ENCODE measurements around the gene HCN2. TPM values are rescaled to one million over a fixed set of nuclear protein-coding genes. Genes with fewer than 3 reads are reported as not detected.

The HCN2 gene
- total and polyA plus RNA-seq, 2 of the 8 experiments (the other 6 are each of a cell fraction or from before 2014, with no cell fraction given) = 1.0 to 4.0 TPM

DNA sequence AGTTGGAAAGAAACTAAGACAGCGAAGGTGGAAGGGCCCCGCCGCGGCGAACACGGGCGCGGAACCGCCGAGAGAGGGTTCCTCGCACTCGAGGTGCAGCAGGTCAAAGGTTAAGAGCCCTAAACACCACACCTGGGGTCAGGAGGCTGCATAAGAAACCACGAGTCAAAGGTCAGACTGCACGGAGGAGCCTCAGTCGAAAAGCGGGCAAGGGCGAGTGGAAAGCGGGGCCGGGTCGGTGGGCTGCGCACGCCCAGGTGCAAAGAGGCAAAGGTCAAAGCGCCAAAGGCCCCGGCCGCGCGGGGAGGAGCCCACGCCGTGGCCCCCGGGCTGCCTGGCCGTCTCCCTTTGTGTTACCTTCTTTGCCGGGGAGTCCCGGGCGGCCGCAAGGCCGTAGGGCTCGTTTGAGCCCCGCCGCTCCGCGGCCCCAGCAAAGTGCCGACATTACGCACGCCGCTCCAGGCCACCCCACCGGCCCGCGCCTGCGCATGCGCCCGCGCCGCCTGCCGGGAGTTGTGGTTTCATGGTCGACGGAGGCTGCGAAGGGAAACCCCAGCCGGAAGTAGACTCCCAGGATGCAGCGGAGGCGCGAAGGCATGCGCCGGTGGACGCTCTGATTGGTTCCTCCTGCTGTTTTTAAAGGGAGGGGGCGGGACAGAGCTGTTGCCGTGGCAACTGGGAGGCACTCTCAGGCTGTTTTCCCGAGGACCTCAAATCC, 43.5 kb downstream of the HCN2 start, which contains the start of gene POLRMT:
Gene POLRMT, minus strand, starts transcription at position 470 of the 718 bp plus-strand sequence. Its CDS starts 25 bp downstream, at position 445.
- Histone ChIP-seq H3K27me3 (replicated peaks in 1 of 4; ENCODE audit: control insufficient read depth in 3 of 4, extremely low read depth in 1 of 4, insufficient read depth in 3 of 4, low read length in 3 of 4) (peaks cover 0 to 11% (median 2%) of the 10 kb centered on the region in 4 experiments; a peak in 3 of 7 replicates), H3K14ac (ENCODE audit: insufficient read length) (no peak within 1 kb of the TSS), H2BK120ac (replicated peaks; ENCODE audit: low read depth, low read length) (no peak within 1 kb of the TSS), H2BK20ac (ENCODE audit: low read length) (no peak within 1 kb of the TSS), H2BK12ac (ENCODE audit: low read depth, low read length) (no peak within 1 kb of the TSS), H3K36me3 (ENCODE audit: control insufficient read depth in 2 of 4, insufficient read depth in 4 of 4, low read length in 3 of 4) (peaks cover 0 to 8% (median 2%) of the 10 kb centered on the region in 4 experiments; a peak in 5 of 8 replicates), H2AFZ (ENCODE audit: low read length) (peak within 1 kb of the TSS; percentile 69; the same call in 1 of the 2 replicates), H3K79me1 (ENCODE audit: low read depth, low read length) (peaks cover 9% of the 10 kb centered on the region), H3K18ac (ENCODE audit: extremely low read depth, low read length) (peak within 1 kb of the TSS; percentile 83), H3K23ac (ENCODE audit: insufficient read length) (no peak within 1 kb of the TSS), H2BK15ac (ENCODE audit: low read length) (no peak within 1 kb of the TSS), H3K9me3 (ENCODE audit: insufficient read depth in 2 of 2, low read depth in 1 of 2, low read length in 1 of 2) (no peaks in the 10 kb centered on the region), H3K4ac (replicated peaks; ENCODE audit: insufficient read length, low read depth, low read length) (no peak within 1 kb of the TSS), H2BK5ac (ENCODE audit: low read depth, low read length) (peak within 1 kb of the TSS; percentile 74; the same call in 1 of the 2 replicates), H3K23me2 (ENCODE audit: low read depth, low read length) (peaks cover 8% of the 10 kb centered on the region), H4K5ac (ENCODE audit: insufficient read length, low read depth, low read length) (peak within 1 kb of the TSS; percentile 39), H3K56ac (replicated peaks; ENCODE audit: insufficient read length, low read depth, low read length) (peak within 1 kb of the TSS; percentile 69), H3K27ac (ENCODE audit: low read depth, low read length) (peak within 1 kb of the TSS; percentile 62), H2AK5ac (ENCODE audit: low read depth, low read length) (no peak within 1 kb of the TSS; the same call in 1 of the 2 replicates), H4K20me1 (replicated peaks in 1 of 2; ENCODE audit: control insufficient read depth in 1 of 2, insufficient read depth in 2 of 2, low read length in 2 of 2) (peaks cover 4 to 5% of the 10 kb centered on the region in 2 experiments), H3K4me1 (replicated peaks in 1 of 4; ENCODE audit: control insufficient read depth in 3 of 4, insufficient read depth in 4 of 4, low read length in 3 of 4) (peaks cover 0 to 8% (median 3%) of the 10 kb centered on the region in 4 experiments; a peak in 4 of 7 replicates), H3K4me3 (ENCODE audit: extremely low read depth in 1 of 4, insufficient read depth in 2 of 4, low read depth in 3 of 4, low read length in 4 of 4) (peak within 1 kb of the TSS; percentile 88 to 99 (median 97)), H3K9ac (replicated peaks in 1 of 4; ENCODE audit: extremely low read depth in 1 of 4, low read depth in 3 of 4, low read length in 3 of 4) (peak within 1 kb of the TSS; percentile 67 to 90 (median 82)), H3K4me2 (ENCODE audit: insufficient read depth in 1 of 2, low read depth in 2 of 2, low read length in 2 of 2) (peak within 1 kb of the TSS; percentile 78 to 82), H4K91ac (replicated peaks; ENCODE audit: insufficient read length, low read length) (peak within 1 kb of the TSS; percentile 65), H4K8ac (ENCODE audit: extremely low read depth, insufficient read depth, low read length) (peak within 1 kb of the TSS; percentile 84; the same call in 1 of the 2 replicates), H3K79me2 (ENCODE audit: control insufficient read depth in 1 of 2, insufficient read depth in 2 of 2, low read length in 2 of 2) (peaks cover 0 to 18% of the 10 kb centered on the region in 2 experiments; a peak in 1 of 4 replicates)
- DNase-seq (ENCODE audit: low read depth in 1 of 2, low spot score in 2 of 2) (peak; percentile 93 to 95), FAIRE-seq (peak; percentile 60)
- ChIA-PET CTCF (ENCODE audit: partially characterized antibody) (interaction anchor here (1.0 to 1.4 kb wide), 3 partner anchors 12 to 74 kb away, joined by 3 to 4 read pairs (median 3); no protein-coding TSS in a partner anchor), POLR2A (ENCODE audit: partially characterized antibody) (interaction anchor here (0.7 to 3.2 kb wide), 10 partner anchors 8 to 178 kb away, joined by 3 to 11 read pairs (median 4); partner anchors contain the start of gene BSG)
- 1% methylated on average over 55 of the region's 67 CpGs; no CpG with 5 or more reads in 1 of the 2 experiments for WGBS, 2 experiments (ENCODE audit: extremely low coverage in 1 of 2, insufficient coverage in 1 of 2, insufficient read length in 1 of 2, insufficient replicate concordance in 2 of 2, low coverage in 1 of 2, low lambda C conversion rate in 2 of 2, missing lambda C conversion rate in 1 of 2)
- peak; percentile 76 for TF ChIP-seq SP2 (IDR thresholded peaks at IDR 0.05; ENCODE audit: low read length)
- peak; percentile 71 for TF ChIP-seq MAX (IDR thresholded peaks at IDR 0.05)
- no peak for TF ChIP-seq CBX5 (IDR thresholded peaks at IDR 0.05; ENCODE audit: low read depth, low read length)
- TF ChIP-seq SRF (IDR thresholded peaks at IDR 0.05; ENCODE audit: low read depth, low read length) = no peak
- TF ChIP-seq TAF1 (IDR thresholded peaks at IDR 0.05; ENCODE audit: low read depth, low read length) = peak; percentile 53
- TF ChIP-seq POLR2A (IDR thresholded peaks at IDR 0.05; ENCODE audit: control extremely low read depth in 1 of 2, low read depth in 2 of 2, low read length in 2 of 2) = peak in 1 of 2 experiments; percentile 63; a peak in 2 of 3 replicates
- no peak for TF ChIP-seq CBX8 (IDR thresholded peaks at IDR 0.05; ENCODE audit: borderline replicate concordance, low read depth, low read length)
- no peak for TF ChIP-seq CTBP2 (IDR thresholded peaks at IDR 0.05; ENCODE audit: borderline replicate concordance, insufficient read depth, insufficient read length, low read length)
- TF ChIP-seq SP1 (IDR thresholded peaks at IDR 0.05; ENCODE audit: low read depth, low read length) = peak; percentile 93
- no peak for TF ChIP-seq SUZ12 (IDR thresholded peaks at IDR 0.05; ENCODE audit: low read length)
- TF ChIP-seq ATF3 (IDR thresholded peaks at IDR 0.05; ENCODE audit: insufficient read depth, low read depth, low read length) = no peak
